Thyroid gland (tissue), 4 donors: ENCODE data around the gene SPINDOC.

Experiments used
- POLR2A ChIP-seq, 2 donors: fragments of 450-650 bp; IDR thresholded peaks; one replicate each; pipeline ENCODE4 v1.6.1; 2017; ENCODE audit warnings: antibody characterized with exemption in 2 of 2, mild to moderate bottlenecking in 2 of 2, moderate library complexity in 1 of 2
- TF ChIP-seq, protein P1 (sequence below), 6 experiments: fragments of 200-600 bp in 3 of 6; fragments of 450-650 bp in 3 of 6; sonication (generic) in 3 of 6; IDR thresholded peaks; one replicate each; pipeline ENCODE4 v1.5.1; 2016 to 2019; ENCODE audit warnings: antibody characterized with exemption in 6 of 6, mild to moderate bottlenecking in 2 of 6, inconsistent platforms in 1 of 6, moderate library complexity in 1 of 6

DNA sequence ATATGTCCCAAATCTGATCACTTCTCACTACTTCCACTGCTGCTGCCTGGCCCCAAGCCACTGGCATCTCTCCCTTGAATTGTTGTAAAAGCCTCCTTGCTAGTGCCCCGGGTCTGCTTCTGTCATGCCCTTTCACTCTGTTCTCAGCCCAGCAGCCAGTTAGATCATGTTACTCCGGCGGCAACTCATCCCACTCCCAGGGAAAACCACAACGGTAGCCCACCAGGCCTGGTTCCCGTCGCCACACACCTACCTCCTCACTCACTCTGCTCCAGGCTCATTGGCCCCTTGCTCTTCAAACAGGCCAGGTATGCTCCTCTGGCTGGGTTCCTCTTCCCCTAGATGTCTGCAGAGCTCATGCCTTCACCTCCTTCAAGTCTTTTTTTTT, 21.9 kb downstream of the SPINDOC start:
- no peak for TF ChIP-seq POLR2A (IDR thresholded peaks at IDR 0.05)
- TF ChIP-seq, protein P1, sequence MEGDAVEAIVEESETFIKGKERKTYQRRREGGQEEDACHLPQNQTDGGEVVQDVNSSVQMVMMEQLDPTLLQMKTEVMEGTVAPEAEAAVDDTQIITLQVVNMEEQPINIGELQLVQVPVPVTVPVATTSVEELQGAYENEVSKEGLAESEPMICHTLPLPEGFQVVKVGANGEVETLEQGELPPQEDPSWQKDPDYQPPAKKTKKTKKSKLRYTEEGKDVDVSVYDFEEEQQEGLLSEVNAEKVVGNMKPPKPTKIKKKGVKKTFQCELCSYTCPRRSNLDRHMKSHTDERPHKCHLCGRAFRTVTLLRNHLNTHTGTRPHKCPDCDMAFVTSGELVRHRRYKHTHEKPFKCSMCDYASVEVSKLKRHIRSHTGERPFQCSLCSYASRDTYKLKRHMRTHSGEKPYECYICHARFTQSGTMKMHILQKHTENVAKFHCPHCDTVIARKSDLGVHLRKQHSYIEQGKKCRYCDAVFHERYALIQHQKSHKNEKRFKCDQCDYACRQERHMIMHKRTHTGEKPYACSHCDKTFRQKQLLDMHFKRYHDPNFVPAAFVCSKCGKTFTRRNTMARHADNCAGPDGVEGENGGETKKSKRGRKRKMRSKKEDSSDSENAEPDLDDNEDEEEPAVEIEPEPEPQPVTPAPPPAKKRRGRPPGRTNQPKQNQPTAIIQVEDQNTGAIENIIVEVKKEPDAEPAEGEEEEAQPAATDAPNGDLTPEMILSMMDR (IDR thresholded peaks at IDR 0.05), result no peak
